Keratinocyte (primary cell): ENCODE measurements around the gene BAHCC1. TPM values are rescaled to one million over a fixed set of nuclear protein-coding genes. Genes with fewer than 3 reads are reported as not detected.

Source experiments
- DNase-seq: peaks from one replicate; pipeline ENCODE4 v3.0.0-alpha.2; 2011; ENCODE audit warnings: low read depth, missing footprints, low spot score
- FAIRE-seq: peaks from 2 replicates; lab custom pipeline; 2011; peaks lifted over from hg19 to GRCh38; lab: Jason Lieb, UNC
- H2AFZ ChIP-seq: 2 replicates; pipeline ENCODE4 v1.6.0; 2012; ENCODE audit warnings: low read length, control low read depth, inconsistent platforms; ENCODE audit not compliant: control insufficient read depth
- H3K27ac ChIP-seq: 2 replicates; pipeline ENCODE4 v1.5.1; 2011; ENCODE audit warnings: low read length; ENCODE audit not compliant: control insufficient read depth, insufficient read depth
- H3K27me3 ChIP-seq: 3 replicates; pipeline ENCODE4 v1.6.0; 2011; ENCODE audit warnings: low read length; ENCODE audit not compliant: control insufficient read depth, insufficient read depth; ENCODE audit errors: extremely low read depth
- H3K36me3 ChIP-seq, 2 experiments: 2 replicates in 1 of 2; 3 replicates in 1 of 2; pipeline ENCODE4 v1.5.1; 2011; ENCODE audit warnings: low read length in 2 of 2, mild to moderate bottlenecking in 1 of 2; ENCODE audit not compliant: control insufficient read depth in 2 of 2, insufficient read depth in 2 of 2; ENCODE audit errors: extremely low read depth in 1 of 2
- H3K4me1 ChIP-seq: 3 replicates; pipeline ENCODE4 v1.5.1; 2011; ENCODE audit warnings: low read length; ENCODE audit not compliant: control insufficient read depth, insufficient read depth; ENCODE audit errors: extremely low read depth
- H3K4me2 ChIP-seq: 3 replicates; pipeline ENCODE4 v1.6.0; 2011; ENCODE audit warnings: low read depth, low read length; ENCODE audit not compliant: control insufficient read depth, insufficient read depth; ENCODE audit errors: extremely low read depth
- H3K4me3 ChIP-seq, 3 experiments: fragments of 200-600 bp in 1 of 3; sonication (generic) in 1 of 3; 2 replicates in 2 of 3; 3 replicates in 1 of 3; pipeline ENCODE4 v1.5.1; 2011 to 2016; ENCODE audit warnings: low read length in 3 of 3, mild to moderate bottlenecking in 3 of 3, control low read depth in 2 of 3, inconsistent platforms in 1 of 3, low read depth in 1 of 3, mixed read lengths in 1 of 3, mixed run types in 1 of 3, moderate library complexity in 1 of 3; ENCODE audit not compliant: control insufficient read depth in 2 of 3, insufficient read depth in 2 of 3; ENCODE audit errors: extremely low read depth in 1 of 3
- H3K79me2 ChIP-seq: 2 replicates; pipeline ENCODE4 v1.6.0; 2012; ENCODE audit warnings: low read length; ENCODE audit not compliant: control insufficient read depth, insufficient read depth
- H3K9ac ChIP-seq: 3 replicates; pipeline ENCODE4 v1.6.0; 2011; ENCODE audit warnings: low read length; ENCODE audit not compliant: control insufficient read depth, insufficient read depth; ENCODE audit errors: extremely low read depth
- H3K9me1 ChIP-seq: 3 replicates; pipeline ENCODE4 v1.6.0; 2011; ENCODE audit warnings: low read length; ENCODE audit not compliant: control insufficient read depth, insufficient read depth; ENCODE audit errors: extremely low read depth
- H3K9me3 ChIP-seq: 2 replicates; pipeline ENCODE4 v1.5.1; 2012; ENCODE audit warnings: low read depth, low read length; ENCODE audit not compliant: control insufficient read depth
- H4K20me1 ChIP-seq: 3 replicates; pipeline ENCODE4 v1.6.0; 2011; ENCODE audit warnings: low read length; ENCODE audit not compliant: control insufficient read depth, insufficient read depth; ENCODE audit errors: extremely low read depth
- CTCF ChIP-seq, 3 experiments: IDR thresholded peaks in 1 of 3; conservative IDR thresholded peaks in 1 of 3; optimal IDR thresholded peaks in 1 of 3; 2 replicates in 2 of 3; 3 replicates in 1 of 3; pipeline versions ENCODE3 to v1.5.1; 2011; ENCODE audit warnings: low read length in 3 of 3, mild to moderate bottlenecking in 3 of 3, moderate library complexity in 2 of 3, control low read depth in 1 of 3, inconsistent platforms in 1 of 3; ENCODE audit not compliant: insufficient read depth in 2 of 3; ENCODE audit errors: extremely low read depth in 1 of 3
- EZH2 ChIP-seq: IDR thresholded peaks from one replicate; pipeline ENCODE4 v1.6.1; 2012; ENCODE audit warnings: inconsistent platforms, mild to moderate bottlenecking, low read length, moderate library complexity
- dilution Hi-C: fragments of 300-500 bp; cut with MboI; formaldehyde crosslinking; loops from one replicate; pipeline ENCODE4 v1.7.0; 2020; ENCODE audit warnings: low sequenced_read_pairs; ENCODE audit not compliant: extremely low pct_ligation_motif_present
- polyA plus RNA-seq, 5 experiments: library from polyadenylated mRNA; depleted of rRNA in 3 of 5; stranded (reverse) in 3 of 5; stranded (forward) in 1 of 5; unstranded in 1 of 5; fragments of >200 nt; gene quantifications; 1 replicate in 1 of 5; 2 replicates in 3 of 5; 3 replicates in 1 of 5; pipeline versions ENCODE4 v1.2.1 to v1.2.3, GENCODE V29; 2011 to 2012; ENCODE audit warnings: missing spikeins in 2 of 5, low read depth in 1 of 5, low replicate concordance in 1 of 5

BAHCC1 gene
- polyA plus RNA-seq, 1 donor (not counting 4 experiments of a cell fraction or from before 2014, with no cell fraction given): 0.52 TPM

- H3K4me2 ChIP-seq: no peak overlapping the region
- dilution Hi-C loops: no loop called here
- H3K27me3 ChIP-seq: peaks cover 28% of the 10 kb centered on the region
- FAIRE-seq: no peak
- no peak for TF ChIP-seq CTCF (optimal IDR thresholded peaks at IDR 0.05 in 1 of 3, IDR thresholded peaks at IDR 0.05 in 1 of 3, conservative IDR thresholded peaks at IDR 0.05 in 1 of 3; ENCODE audit: extremely low read depth in 1 of 3, insufficient read depth in 2 of 3, low read length in 3 of 3)
- no peak for TF ChIP-seq EZH2
- no peaks in the 10 kb centered on the region for H3K36me3 ChIP-seq
- H2AFZ ChIP-seq: no peak overlapping the region
- no peak overlapping the region for H3K27ac ChIP-seq
- H3K79me2 ChIP-seq: no peaks in the 10 kb centered on the region
- H3K9ac ChIP-seq: no peak overlapping the region
- DNase-seq: no peak
- H4K20me1 ChIP-seq: no peaks in the 10 kb centered on the region
- H3K9me1 ChIP-seq: no peaks in the 10 kb centered on the region
- no peaks in the 10 kb centered on the region for H3K4me1 ChIP-seq
- no peaks in the 10 kb centered on the region for H3K9me3 ChIP-seq
- no peak overlapping the region for H3K4me3 ChIP-seq
Measured at GRCh38 chr17:81492202-81492601, 96.9 kb downstream of the BAHCC1 start.

GRCh38 chr17:81492706-81493105 is 97.4 kb downstream of the BAHCC1 start:
- H3K9ac ChIP-seq: no peak overlapping the region
- DNase-seq: no peak
- no peaks in the 10 kb centered on the region for H3K9me3 ChIP-seq
- no peaks in the 10 kb centered on the region for H3K9me1 ChIP-seq
- H4K20me1 ChIP-seq: no peaks in the 10 kb centered on the region
- no peak overlapping the region for H2AFZ ChIP-seq
- H3K79me2 ChIP-seq: no peaks in the 10 kb centered on the region
- FAIRE-seq: no peak
- no peak overlapping the region for H3K27ac ChIP-seq
- H3K4me2 ChIP-seq: no peak overlapping the region
- no peaks in the 10 kb centered on the region for H3K4me1 ChIP-seq
- no peak overlapping the region for H3K4me3 ChIP-seq
- no peaks in the 10 kb centered on the region for H3K36me3 ChIP-seq
- TF ChIP-seq EZH2: no peak
- dilution Hi-C loops: no loop called here
- peaks cover 28% of the 10 kb centered on the region for H3K27me3 ChIP-seq
